GM12864 (cell line): Measurements from ENCODE around the gene BORCS8.

Source experiments
- DNase-seq: peaks from one replicate; pipeline ENCODE4 v3.0.0-alpha.2; 2011; ENCODE audit warnings: low read depth
- H3K4me3 ChIP-seq: 2 replicates; pipeline ENCODE4 v1.5.1; 2011; ENCODE audit warnings: mild to moderate bottlenecking, low read depth, low read length, control low read depth
- CTCF ChIP-seq: IDR thresholded peaks from 2 replicates; pipeline ENCODE4 v1.5.1; 2011; ENCODE audit warnings: low read depth, mild to moderate bottlenecking, moderate library complexity, low read length, control low read depth, inconsistent platforms; ENCODE audit errors: missing control alignments

Gene BORCS8

DNA sequence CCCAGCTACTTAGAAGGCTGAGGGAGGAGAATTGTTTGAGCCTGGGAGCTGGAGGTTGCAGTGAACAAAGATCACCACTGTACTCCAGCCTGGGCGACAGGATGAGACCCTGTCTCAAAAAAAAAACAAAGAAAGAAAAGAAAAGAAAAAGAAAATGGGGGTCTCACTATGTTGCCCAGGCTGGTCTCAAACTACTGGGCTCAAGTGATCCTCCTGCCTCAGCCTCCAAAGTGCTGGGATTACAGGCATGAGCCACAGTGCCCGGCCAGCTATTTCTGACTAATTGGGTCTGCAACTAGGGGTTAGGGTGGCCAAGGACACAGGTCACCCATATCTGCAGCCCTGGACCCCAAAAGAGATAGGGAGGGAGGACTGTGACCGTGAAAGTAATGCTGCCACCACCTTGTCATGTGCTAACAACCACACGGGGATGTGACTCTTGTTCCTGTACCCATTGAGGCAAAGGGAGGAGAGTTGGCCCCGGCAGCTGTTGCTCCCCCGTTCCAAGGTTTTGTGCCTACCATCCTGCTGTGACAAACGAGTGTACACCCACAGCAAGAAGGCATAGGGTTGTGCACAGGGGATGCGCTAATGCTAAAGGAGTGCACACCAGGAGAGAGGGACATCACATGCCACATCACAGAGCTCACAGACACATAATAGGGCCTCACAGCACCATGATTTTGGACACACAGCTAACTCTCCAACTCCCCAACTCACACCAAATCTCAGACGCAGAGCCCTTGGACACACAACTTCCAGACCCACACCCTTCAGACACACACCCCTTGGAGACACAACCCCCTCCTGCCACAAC is 22.5 kb downstream of the BORCS8 start:
- peak overlapping the region; percentile 57 for H3K4me3 ChIP-seq
- no peak for DNase-seq
- TF ChIP-seq CTCF = no peak

GRCh38 chr19:19167612-19168011 is 24.3 kb downstream of the BORCS8 start:
- H3K4me3 ChIP-seq = peak overlapping the region; percentile 57
- no peak for TF ChIP-seq CTCF
- DNase-seq = no peak

DNA sequence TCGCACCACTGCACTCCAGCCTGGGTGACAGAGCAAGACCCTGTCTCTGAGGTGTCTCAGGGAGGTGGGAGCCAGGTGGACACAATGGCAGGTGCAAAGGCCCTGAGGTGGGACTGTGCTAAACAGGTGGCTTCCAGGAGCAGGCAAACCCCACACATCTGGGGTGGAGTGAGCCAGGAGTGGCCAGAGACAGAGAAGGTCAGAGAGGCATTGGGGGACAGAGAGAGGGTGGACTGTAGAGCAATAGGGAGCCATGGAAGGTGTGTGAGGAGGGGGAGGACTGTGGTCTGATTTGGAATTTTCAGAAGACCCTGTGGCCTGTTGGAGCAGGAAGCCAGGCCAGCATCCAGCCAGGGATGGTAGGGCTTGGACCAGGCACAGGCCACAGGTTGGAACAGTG is 26.6 kb downstream of the BORCS8 start:
- H3K4me3 ChIP-seq = no peak overlapping the region
- no peak for TF ChIP-seq CTCF
- DNase-seq = no peak

DNA sequence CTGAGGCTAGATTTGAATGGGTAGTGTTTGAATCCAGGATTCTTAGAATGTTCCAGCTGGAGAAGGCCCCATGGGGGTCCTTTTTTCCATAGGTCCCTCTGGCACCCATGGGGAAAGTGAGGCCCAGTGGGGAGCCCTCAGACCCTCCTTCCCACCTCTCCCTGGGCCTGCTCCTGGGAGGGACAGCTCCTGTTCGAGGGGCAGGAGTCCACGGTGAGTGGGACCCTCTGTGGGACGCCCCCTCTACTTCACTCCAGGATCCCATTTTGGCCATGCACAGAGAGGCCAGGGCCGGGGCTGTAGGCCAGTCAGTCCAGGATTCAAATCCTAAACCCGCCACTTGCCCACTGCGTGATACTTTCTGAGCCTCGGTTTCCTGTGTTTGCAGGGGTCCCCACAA is 29.5 kb downstream of the BORCS8 start:
- no peak overlapping the region for H3K4me3 ChIP-seq
- no peak for DNase-seq
- TF ChIP-seq CTCF = no peak

DNA sequence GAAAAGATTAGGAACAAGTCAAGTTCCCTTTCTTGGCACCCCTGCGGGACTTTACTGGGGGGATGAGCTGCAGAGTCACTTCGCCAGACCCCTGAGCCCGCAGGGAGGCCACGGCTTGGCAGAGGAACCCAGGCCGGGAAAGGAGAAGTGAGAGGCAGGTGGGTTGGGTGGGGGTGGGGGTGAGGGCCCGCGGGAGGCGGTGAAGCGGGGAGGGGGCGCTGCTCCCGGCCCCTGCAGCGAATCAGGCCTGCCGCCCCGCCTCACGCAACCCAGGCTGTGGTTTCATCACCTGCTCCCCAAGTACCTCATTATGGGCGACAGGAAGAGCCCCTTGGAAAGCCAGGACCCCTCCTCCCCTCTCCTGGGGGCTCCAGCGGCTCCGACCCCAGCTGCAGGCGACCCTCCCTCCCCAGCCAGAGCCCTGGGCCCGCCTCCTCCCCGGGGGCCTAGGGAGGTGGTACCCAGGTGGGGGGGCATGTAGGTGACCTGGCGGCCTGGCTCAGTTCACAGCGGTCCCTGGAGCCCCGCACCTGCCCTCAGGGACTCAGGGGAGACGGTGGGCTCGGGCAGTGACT is 31.4 kb downstream of the BORCS8 start:
- TF ChIP-seq CTCF = no peak
- H3K4me3 ChIP-seq = peak overlapping the region; percentile 30
- DNase-seq = no peak

GRCh38 chr19:19159534-19159933 is 32.4 kb downstream of the BORCS8 start:
- DNase-seq = no peak
- TF ChIP-seq CTCF = no peak
- no peak overlapping the region for H3K4me3 ChIP-seq

- TF ChIP-seq CTCF = no peak
These were observed 34.1 kb downstream of the BORCS8 start for GRCh38 chr19:19157808-19158207.

More at GRCh38 chr19:19157808-19158207, 34.1 kb downstream of the BORCS8 start:
- H3K4me3 ChIP-seq = no peak overlapping the region
- no peak for DNase-seq
